Psoas muscle (tissue), 8 donors: Measurements from ENCODE around the gene PLTP. TPM values are rescaled to one million over a fixed set of nuclear protein-coding genes. Genes with fewer than 3 reads are reported as not detected.

Experiments used
- ATAC-seq, 4 donors: fragments of 200-7000 bp; cut with Tn5 transposase; one replicate each; pipeline ENCODE4 v1.9.1; 2020; ENCODE audit warnings: moderate library complexity in 3 of 4, mild to moderate bottlenecking in 2 of 4
- DNase-seq, 2 donors: peaks; one replicate each; pipeline ENCODE4 v3.0.0-alpha.2; 2020
- H3K27ac ChIP-seq: fragments of 200-600 bp; one replicate; pipeline ENCODE4 v1.8.0; 2022
- H3K27me3 ChIP-seq, 3 donors: fragments of 200-600 bp in 1 of 3; one replicate each; pipeline versions ENCODE4 v1.6.1 to v1.8.0; 2013 to 2022; ENCODE audit warnings: low read length in 2 of 3, mild to moderate bottlenecking in 2 of 3, moderate library complexity in 1 of 3; ENCODE audit not compliant: insufficient read depth in 3 of 3
- H3K36me3 ChIP-seq, 2 donors: fragments of 200-600 bp in 1 of 2; one replicate each; pipeline versions ENCODE4 v1.6.1 to v1.8.0; 2013 to 2022; ENCODE audit warnings: low read depth in 1 of 2, mild to moderate bottlenecking in 1 of 2, moderate library complexity in 1 of 2; ENCODE audit not compliant: insufficient read depth in 1 of 2
- H3K4me1 ChIP-seq: fragments of 200-600 bp; one replicate; pipeline ENCODE4 v1.8.0; 2022
- H3K4me3 ChIP-seq: fragments of 200-600 bp; one replicate; pipeline ENCODE4 v1.8.0; 2022; ENCODE audit warnings: mild to moderate bottlenecking
- H3K9me3 ChIP-seq: fragments of 200-600 bp; one replicate; pipeline ENCODE4 v1.8.0; 2022
- WGBS, 3 donors: extraction: QIAGEN DNeasy Blood & Tissue Kit; methylation state at CpG; one replicate each; pipeline versions ENCODE4 v1.1.6 to v1.1.7; 2013; 5-methylcytosine and 5-hydroxymethylcytosine counted together
- intact Hi-C, 2 donors: fragments of 100-400 bp; cut with DNase I; formaldehyde crosslinking; loops; one replicate each; pipeline versions ENCODE4 v1.11.0 to v1.14.2; 2022
- polyA plus RNA-seq, 3 donors: library from polyadenylated mRNA; stranded (reverse); fragments of 200-250 nt; gene quantifications; one replicate each; pipeline ENCODE4 v1.2.3, GENCODE V29; 2013
- total RNA-seq, 4 donors: library from RNA; stranded (reverse); fragmentation: NEBNext Ultra II Directional in 2 of 4; extraction: Animal tissue kit (Norgen Biotek cat#: 25700) in 2 of 4; gene quantifications; one replicate each; pipeline versions ENCODE4 v1.2.1 to v1.2.4, GENCODE V29; 2021 to 2023
- TF ChIP-seq, protein P1 (sequence below): fragments of 200-600 bp; IDR thresholded peaks from one replicate; pipeline ENCODE4 v1.8.0; 2022; ENCODE audit warnings: antibody characterized with exemption
- donor health status: healthy with polysubstance abuse.
- donor health status: DM: no; HTN: no; CAD: no; lungs with moderate emphysema.
- donor health status: Bipolar disorder and iron deficiency.
- donor health status: healthy.
- donor health status: DM: yes; HTN: yes; CAD: no.
- donor health status: DM: no; HTN: no; CAD: no.
- donor health status: DM: no; HTN: no; CAD: no.
- donor health status: DM: yes; HTN: yes; CAD: no.

PLTP gene
- total and polyA plus RNA-seq, 7 donors, result 7.9 to 38.0 (median 19.0) TPM

DNA sequence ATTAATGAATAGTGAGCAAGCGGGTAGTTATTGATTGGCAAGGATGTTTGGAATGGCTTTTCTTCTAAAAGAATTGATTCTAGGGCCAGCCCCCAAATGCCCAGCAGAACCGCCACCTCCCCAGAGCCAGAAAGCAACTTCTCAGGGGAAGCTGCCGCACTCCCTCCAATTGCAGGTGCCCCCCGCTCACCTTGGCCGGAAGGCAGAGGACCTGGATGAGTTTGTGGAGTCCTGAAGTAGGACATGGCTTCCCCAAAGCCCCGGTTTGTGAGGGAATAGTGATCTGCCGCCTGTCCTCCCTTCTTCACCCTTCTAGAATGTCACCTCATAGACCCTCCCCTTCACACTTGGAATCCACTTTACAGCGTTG, 24.6 kb downstream of the PLTP start, which contains the start of gene SPATA25:
SPATA25 (minus strand) TSS at position 277 of the 370 bp plus-strand sequence; CDS start at position 245, 32 bp downstream.
- 85 to 95% (median 89%) methylated on average over 8 of the region's 8 CpGs for WGBS, 3 donors
- intact Hi-C loops, result no loop called here
- Histone ChIP-seq H3K36me3 (peaks cover 0 to 53% of the 10 kb centered on the region in 2 donors), H3K27ac (no peak within 1 kb of the TSS), H3K9me3 (no peaks in the 10 kb centered on the region), H3K4me3 (no peak within 1 kb of the TSS), H3K27me3 (no peaks in the 10 kb centered on the region), H3K4me1 (peaks cover 37% of the 10 kb centered on the region)
- DNase-seq (no peak), ATAC-seq (no peak)
- TF ChIP-seq, protein P1, sequence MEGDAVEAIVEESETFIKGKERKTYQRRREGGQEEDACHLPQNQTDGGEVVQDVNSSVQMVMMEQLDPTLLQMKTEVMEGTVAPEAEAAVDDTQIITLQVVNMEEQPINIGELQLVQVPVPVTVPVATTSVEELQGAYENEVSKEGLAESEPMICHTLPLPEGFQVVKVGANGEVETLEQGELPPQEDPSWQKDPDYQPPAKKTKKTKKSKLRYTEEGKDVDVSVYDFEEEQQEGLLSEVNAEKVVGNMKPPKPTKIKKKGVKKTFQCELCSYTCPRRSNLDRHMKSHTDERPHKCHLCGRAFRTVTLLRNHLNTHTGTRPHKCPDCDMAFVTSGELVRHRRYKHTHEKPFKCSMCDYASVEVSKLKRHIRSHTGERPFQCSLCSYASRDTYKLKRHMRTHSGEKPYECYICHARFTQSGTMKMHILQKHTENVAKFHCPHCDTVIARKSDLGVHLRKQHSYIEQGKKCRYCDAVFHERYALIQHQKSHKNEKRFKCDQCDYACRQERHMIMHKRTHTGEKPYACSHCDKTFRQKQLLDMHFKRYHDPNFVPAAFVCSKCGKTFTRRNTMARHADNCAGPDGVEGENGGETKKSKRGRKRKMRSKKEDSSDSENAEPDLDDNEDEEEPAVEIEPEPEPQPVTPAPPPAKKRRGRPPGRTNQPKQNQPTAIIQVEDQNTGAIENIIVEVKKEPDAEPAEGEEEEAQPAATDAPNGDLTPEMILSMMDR, result no peak

DNA sequence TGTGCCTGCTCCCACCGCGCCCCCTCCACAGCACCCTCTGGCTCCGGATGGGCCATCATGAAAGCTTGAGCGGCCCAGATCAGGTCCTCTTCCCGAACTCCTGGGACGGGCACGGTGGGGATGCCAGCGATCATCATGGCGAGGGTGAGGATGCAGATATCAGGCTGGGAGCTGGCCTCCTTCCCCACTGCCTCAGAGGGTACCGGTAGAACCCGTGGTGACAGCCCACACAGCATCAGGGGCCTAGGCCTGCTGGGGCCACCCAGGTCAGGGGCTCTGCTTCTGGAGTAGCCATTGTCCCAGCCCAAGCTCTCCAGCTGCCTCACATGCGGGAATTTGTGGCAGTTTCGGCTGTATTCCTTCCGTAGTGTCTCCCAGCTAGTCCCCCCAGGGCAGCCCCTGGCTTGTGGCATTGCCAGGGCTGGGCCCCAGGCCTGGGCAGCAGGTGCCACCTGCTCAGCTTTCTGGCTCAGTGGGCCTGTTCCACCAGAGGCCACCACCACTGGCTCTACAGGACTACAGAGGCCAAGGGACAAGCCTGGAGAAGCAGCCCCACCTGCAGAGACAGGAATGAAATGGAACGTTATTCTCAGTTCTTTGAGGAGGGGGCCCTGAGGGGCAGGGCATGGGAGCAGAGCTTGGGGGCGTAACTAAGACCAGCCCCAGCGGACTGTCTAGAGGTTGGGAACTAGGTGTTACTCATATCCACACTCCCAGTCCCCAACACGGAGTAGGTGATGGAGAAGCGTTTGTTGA, 25.2 kb downstream of the PLTP start:
- no peak overlapping the region for H3K27ac ChIP-seq
- no peak for DNase-seq
- no peaks in the 10 kb centered on the region for H3K27me3 ChIP-seq
- TF ChIP-seq, protein P1, result no peak
- ATAC-seq, result no peak
- WGBS, 3 donors, result 76 to 84% (median 81%) methylated on average over 19 of the region's 19 CpGs
- H3K4me1 ChIP-seq, result peaks cover 36% of the 10 kb centered on the region
- intact Hi-C loops, result no loop called here
- H3K4me3 ChIP-seq, result no peak overlapping the region
- no peaks in the 10 kb centered on the region for H3K9me3 ChIP-seq
- peaks cover 0 to 56% of the 10 kb centered on the region in 2 donors for H3K36me3 ChIP-seq

DNA sequence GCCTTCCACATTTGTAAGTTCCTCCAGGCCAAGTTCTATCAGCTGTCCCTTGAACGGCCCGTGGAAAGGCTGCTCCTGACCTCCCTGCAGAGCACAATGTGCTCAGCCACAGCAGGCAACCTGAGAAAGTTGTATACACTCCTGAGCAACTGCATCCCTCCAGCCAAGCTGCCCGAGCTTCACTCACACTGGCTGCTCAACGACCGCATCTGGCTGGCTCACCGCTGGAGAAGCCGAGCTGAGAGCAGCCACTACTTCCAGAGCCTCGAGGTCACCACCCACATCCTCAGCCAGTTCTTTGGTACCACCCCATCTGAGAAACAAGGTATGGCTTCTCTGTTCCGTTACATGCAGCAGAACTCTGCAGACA, 28.9 kb downstream of the PLTP start:
- ATAC-seq, result no peak
- intact Hi-C loops, result no loop called here
- Histone ChIP-seq H3K36me3 (peaks cover 0 to 59% of the 10 kb centered on the region in 2 donors), H3K9me3 (no peaks in the 10 kb centered on the region), H3K4me1 (peaks cover 18% of the 10 kb centered on the region), H3K27ac (no peak overlapping the region), H3K27me3 (no peaks in the 10 kb centered on the region), H3K4me3 (no peak overlapping the region)
- DNase-seq, result no peak
- TF ChIP-seq, protein P1, result no peak
- 59 to 77% (median 71%) methylated on average over 9 of the region's 9 CpGs for WGBS, 3 donors

DNA sequence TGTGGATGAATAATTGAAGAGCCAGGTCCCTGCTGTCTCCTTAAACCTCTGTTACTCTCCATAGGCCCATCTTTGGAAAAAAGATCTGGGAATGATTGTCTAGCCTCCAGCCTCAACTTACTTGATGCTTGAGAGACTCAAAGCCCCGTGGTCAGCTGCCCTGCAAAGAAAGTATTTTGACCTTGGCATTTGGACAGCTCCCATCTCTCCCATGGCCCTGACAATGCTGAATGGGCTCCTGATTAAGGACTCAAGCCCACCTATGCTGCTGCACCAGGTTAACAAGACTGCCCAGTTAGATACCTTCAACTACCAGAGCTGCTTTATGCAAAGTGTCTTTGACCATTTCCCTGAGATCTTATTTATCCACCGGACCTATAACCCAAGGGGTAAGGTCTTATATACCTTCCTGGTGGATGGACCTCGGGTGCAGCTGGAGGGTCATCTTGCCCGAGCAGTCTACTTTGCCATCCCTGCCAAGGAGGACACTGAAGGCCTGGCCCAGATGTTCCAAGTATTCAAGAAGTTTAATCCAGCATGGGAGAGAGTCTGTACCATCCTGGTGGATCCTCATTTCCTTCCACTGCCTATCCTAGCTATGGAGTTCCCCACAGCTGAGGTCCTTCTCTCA, 29.4 kb downstream of the PLTP start:
- intact Hi-C loops, result no loop called here
- Histone ChIP-seq H3K36me3 (peaks cover 0 to 59% of the 10 kb centered on the region in 2 donors), H3K9me3 (no peaks in the 10 kb centered on the region), H3K4me3 (no peak overlapping the region), H3K27ac (no peak overlapping the region), H3K4me1 (peaks cover 18% of the 10 kb centered on the region), H3K27me3 (no peaks in the 10 kb centered on the region)
- WGBS, 3 donors, result 54 to 77% (median 60%) methylated on average over 4 of the region's 4 CpGs
- TF ChIP-seq, protein P1, result no peak
- no peak for DNase-seq
- ATAC-seq, result no peak
